Breast epithelium (tissue), 3 donors: ENCODE measurements around the gene CNGA4.

ENCODE experiments used
- POLR2A ChIP-seq: fragments of 450-650 bp; IDR thresholded peaks from one replicate; pipeline ENCODE4 v1.6.1; 2016; ENCODE audit warnings: antibody characterized with exemption, mild to moderate bottlenecking, moderate library complexity
- POLR2AphosphoS5 ChIP-seq, 3 donors: sonication (generic); formaldehyde crosslinking; IDR thresholded peaks; one replicate each; pipeline ENCODE4 v1.6.1; 2017; ENCODE audit warnings: antibody characterized with exemption in 3 of 3

DNA sequence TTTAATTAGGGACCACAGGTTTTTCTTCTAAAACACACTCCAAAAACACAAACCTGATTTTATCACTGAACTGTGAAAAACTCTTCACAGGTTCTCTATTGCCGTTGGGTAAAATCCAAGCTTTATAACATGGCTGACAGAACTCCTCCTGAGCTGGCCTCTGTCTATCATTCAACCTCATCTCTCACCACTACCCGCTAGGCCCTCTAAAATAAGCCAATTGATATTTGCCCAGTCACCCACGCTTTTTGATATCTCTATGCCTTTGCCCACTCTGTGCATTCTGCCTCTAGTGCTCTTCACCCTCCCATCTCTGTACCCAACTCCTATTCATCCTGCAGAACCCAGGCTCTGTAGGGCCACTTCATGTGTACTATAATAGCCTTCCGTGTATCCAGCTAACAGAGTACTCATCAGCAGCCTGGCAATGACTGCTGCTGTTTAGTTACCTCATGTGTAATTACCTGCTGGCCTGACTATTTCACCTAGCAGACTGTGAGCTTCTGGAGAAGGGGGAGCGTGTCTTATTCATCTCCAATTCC, 1.1 kb upstream of the CNGA4 start:
- TF ChIP-seq POLR2AphosphoS5 (IDR thresholded peaks at IDR 0.05) (no peak), POLR2A (no peak)
